Tibial nerve (tissue), 4 donors: ENCODE measurements around the gene XIAP. TPM values are rescaled to one million over a fixed set of nuclear protein-coding genes. Genes with fewer than 3 reads are reported as not detected.

Experiments
- DNase-seq, 2 donors: peaks; one replicate each; pipeline ENCODE4 v3.0.0-alpha.2; 2019; ENCODE audit warnings: low spot score in 2 of 2
- H3K27ac ChIP-seq, 4 donors: fragments of 200-600 bp; sonication (generic) in 3 of 4; one replicate each; pipeline ENCODE4 v1.5.1; 2017 to 2019; ENCODE audit warnings: mild to moderate bottlenecking in 1 of 4
- H3K27me3 ChIP-seq, 2 donors: fragments of 200-600 bp; sonication (generic) in 1 of 2; one replicate each; pipeline versions ENCODE4 v1.5.1 to v1.6.0; 2017 to 2019
- H3K36me3 ChIP-seq, 3 donors: fragments of 200-600 bp; sonication (generic); one replicate each; pipeline ENCODE4 v1.5.1; 2018 to 2019
- H3K4me1 ChIP-seq, 4 donors: fragments of 200-600 bp; sonication (generic) in 3 of 4; one replicate each; pipeline ENCODE4 v1.5.1; 2017 to 2019
- H3K4me3 ChIP-seq, 4 donors: fragments of 200-600 bp; sonication (generic) in 3 of 4; one replicate each; pipeline ENCODE4 v1.5.1; 2017 to 2019; ENCODE audit warnings: mild to moderate bottlenecking in 1 of 4, moderate library complexity in 1 of 4
- H3K9me3 ChIP-seq, 4 donors: fragments of 200-600 bp; sonication (generic) in 3 of 4; one replicate each; pipeline ENCODE4 v1.5.1; 2017 to 2019
- CTCF ChIP-seq, 5 experiments: fragments of 200-600 bp in 3 of 5; fragments of 450-650 bp in 2 of 5; sonication (generic) in 3 of 5; IDR thresholded peaks; one replicate each; pipeline ENCODE4 v1.5.1; 2016 to 2019; ENCODE audit warnings: antibody characterized with exemption in 5 of 5, mild to moderate bottlenecking in 3 of 5, moderate library complexity in 2 of 5
- EP300 ChIP-seq, 2 donors: sonication (generic); formaldehyde crosslinking; IDR thresholded peaks; one replicate each; pipeline ENCODE4 v1.6.1; 2017; ENCODE audit warnings: antibody characterized with exemption in 2 of 2, mild to moderate bottlenecking in 1 of 2
- POLR2A ChIP-seq, 2 donors: fragments of 450-650 bp; IDR thresholded peaks; one replicate each; pipeline ENCODE4 v1.6.1; 2017; ENCODE audit warnings: antibody characterized with exemption in 2 of 2, mild to moderate bottlenecking in 2 of 2, moderate library complexity in 2 of 2
- WGBS, 2 donors: methylation state at CpG; one replicate each; pipeline ENCODE4 v1.1.5; 2018; 5-methylcytosine and 5-hydroxymethylcytosine counted together
- total RNA-seq, 4 donors: library from RNA; depleted of rRNA; stranded (reverse); fragments of >200 nt; gene quantifications; one replicate each; pipeline ENCODE4 v1.1.0, GENCODE V29; 2016

The XIAP gene
- total RNA-seq, 4 donors from 2014 or later, result 18.6 to 38.7 (median 30.4) TPM

DNA sequence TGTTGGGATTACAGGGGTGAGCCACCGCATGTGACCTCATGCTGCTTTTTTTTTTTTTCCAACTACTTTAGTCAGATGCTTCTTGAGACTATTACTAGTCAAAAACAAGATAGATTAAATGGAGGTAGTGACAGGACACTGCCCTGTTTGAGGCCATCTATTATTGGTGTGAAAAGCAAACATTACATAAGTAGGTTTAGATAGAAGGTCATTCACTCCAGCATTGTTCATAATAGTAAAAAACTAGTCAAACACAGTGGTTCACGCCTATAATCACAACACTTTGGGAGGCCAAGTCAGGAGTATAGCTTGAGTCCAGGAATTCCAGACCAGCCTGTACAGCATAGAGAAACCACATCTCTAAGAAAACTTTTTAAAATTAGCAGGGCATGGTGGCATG lies 16.3 kb downstream of the XIAP start:
- no peaks in the 10 kb centered on the region for H3K27me3 ChIP-seq
- H3K9me3 ChIP-seq, result no peaks in the 10 kb centered on the region
- TF ChIP-seq CTCF (IDR thresholded peaks at IDR 0.05), result no peak
- no peak for TF ChIP-seq POLR2A (IDR thresholded peaks at IDR 0.05)
- TF ChIP-seq EP300 (IDR thresholded peaks at IDR 0.05), result no peak
- DNase-seq, result no peak
- no peak overlapping the region for H3K27ac ChIP-seq
- H3K4me1 ChIP-seq, result peaks cover 0 to 5% (median 0%) of the 10 kb centered on the region in 4 donors
- no peaks in the 10 kb centered on the region for H3K36me3 ChIP-seq
- WGBS, 2 donors, result 90 to 92% methylated on average over 2 of the region's 2 CpGs
- H3K4me3 ChIP-seq, result no peak overlapping the region

- Histone ChIP-seq H3K4me3 (no peak overlapping the region), H3K27me3 (no peaks in the 10 kb centered on the region), H3K9me3 (no peaks in the 10 kb centered on the region), H3K36me3 (no peaks in the 10 kb centered on the region), H3K4me1 (peaks cover 0 to 5% (median 0%) of the 10 kb centered on the region in 4 donors), H3K27ac (no peak overlapping the region)
- 78 to 100% methylated on average over 2 of the region's 2 CpGs for WGBS, 2 donors
- TF ChIP-seq EP300 (IDR thresholded peaks at IDR 0.05), result no peak
- TF ChIP-seq CTCF (IDR thresholded peaks at IDR 0.05), result no peak
- no peak for DNase-seq
Observed at GRCh38 chrX:123876844-123877243, 17.0 kb downstream of the XIAP start.

DNA sequence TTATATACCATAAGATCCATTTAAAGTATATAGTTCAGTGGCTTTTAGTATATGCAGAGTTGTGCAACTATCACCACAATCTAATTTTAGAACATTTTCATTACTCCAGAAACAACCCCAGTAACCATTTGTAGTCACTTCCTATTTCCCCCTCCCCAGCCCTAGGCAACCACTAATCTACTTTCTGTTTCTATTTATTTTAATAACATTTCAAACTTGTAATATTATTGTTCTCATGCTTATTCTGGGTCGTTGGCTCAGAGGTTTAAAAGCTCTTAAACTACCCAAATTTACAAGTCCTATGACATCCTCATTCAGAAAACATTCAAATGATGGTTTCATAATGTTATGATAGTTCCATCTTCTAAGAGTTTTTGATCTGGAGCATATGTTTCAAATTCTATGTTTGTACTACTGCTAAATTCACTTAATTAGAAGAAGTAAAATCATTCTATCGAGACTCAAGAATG lies 18.4 kb downstream of the XIAP start:
- TF ChIP-seq EP300 (IDR thresholded peaks at IDR 0.05) (no peak), POLR2A (IDR thresholded peaks at IDR 0.05) (no peak), CTCF (IDR thresholded peaks at IDR 0.05) (no peak)
- WGBS, 2 donors, result 30 to 48% methylated on average over 2 of the region's 2 CpGs
- no peak for DNase-seq

DNA sequence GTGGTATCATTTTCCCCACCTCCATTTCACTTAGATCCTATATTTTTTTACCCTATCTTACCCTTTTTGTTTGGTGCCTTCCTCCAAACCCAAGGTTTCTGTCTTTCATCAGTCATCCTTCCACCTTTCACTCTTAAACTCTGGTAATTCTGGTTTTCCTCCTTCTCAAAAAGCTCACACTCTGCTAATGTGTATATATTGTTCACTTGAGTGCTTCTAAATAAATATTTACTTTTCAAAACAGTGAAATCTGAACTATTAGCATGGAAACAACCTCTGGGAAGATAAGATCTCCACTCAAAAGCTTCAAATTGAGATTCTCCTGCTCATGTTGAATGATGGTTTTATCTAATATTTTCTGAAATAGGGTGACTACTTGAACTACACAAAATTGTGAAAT lies 21.5 kb downstream of the XIAP start:
- no peak for DNase-seq
- TF ChIP-seq POLR2A (IDR thresholded peaks at IDR 0.05) (no peak), CTCF (IDR thresholded peaks at IDR 0.05) (no peak), EP300 (IDR thresholded peaks at IDR 0.05) (no peak)
- Histone ChIP-seq H3K4me1 (peaks cover 0 to 5% (median 0%) of the 10 kb centered on the region in 4 donors), H3K9me3 (no peaks in the 10 kb centered on the region), H3K36me3 (no peaks in the 10 kb centered on the region), H3K27me3 (no peaks in the 10 kb centered on the region), H3K4me3 (no peak overlapping the region), H3K27ac (no peak overlapping the region)

More for the DNA sequence above, 18.4 kb downstream of the XIAP start:
- H3K27ac ChIP-seq, result peak overlapping the region in 1 of 4 donors; percentile 24
- H3K36me3 ChIP-seq, result no peaks in the 10 kb centered on the region
- peaks cover 0 to 5% (median 0%) of the 10 kb centered on the region in 4 donors for H3K4me1 ChIP-seq
- H3K27me3 ChIP-seq, result no peaks in the 10 kb centered on the region
- no peak overlapping the region for H3K4me3 ChIP-seq
- H3K9me3 ChIP-seq, result no peaks in the 10 kb centered on the region

GRCh38 chrX:123882391-123882790 lies 22.5 kb downstream of the XIAP start:
- no peak for DNase-seq
- Histone ChIP-seq H3K36me3 (no peaks in the 10 kb centered on the region), H3K27ac (no peak overlapping the region), H3K27me3 (no peaks in the 10 kb centered on the region), H3K4me1 (peaks cover 0 to 5% (median 0%) of the 10 kb centered on the region in 4 donors), H3K4me3 (no peak overlapping the region), H3K9me3 (no peaks in the 10 kb centered on the region)
- 62 to 64% methylated on average over 3 of the region's 3 CpGs for WGBS, 2 donors
- no peak for TF ChIP-seq POLR2A (IDR thresholded peaks at IDR 0.05)
